PFSK-1 (cell line): Measurements from ENCODE around the gene CPB2.

Experiments used
- FOXP2 ChIP-seq: optimal IDR thresholded peaks from 2 replicates; pipeline ENCODE3; 2011; ENCODE audit warnings: borderline replicate concordance, control low read depth, inconsistent platforms; ENCODE audit not compliant: insufficient read depth; ENCODE audit errors: extremely low read length, extremely low read depth
- POLR2AphosphoS5 ChIP-seq: IDR thresholded peaks from 2 replicates; pipeline ENCODE4 v1.6.1; 2012; ENCODE audit warnings: low read depth, mild to moderate bottlenecking, control low read depth, low read length, moderate library complexity
- REST ChIP-seq, 2 experiments: IDR thresholded peaks; 2 replicates each; pipeline versions ENCODE4 v1.6.1 to v1.8.0; 2011 to 2012; ENCODE audit warnings: low read depth in 2 of 2, low read length in 2 of 2, control low read depth in 1 of 2, inconsistent platforms in 1 of 2, mild to moderate bottlenecking in 1 of 2, moderate library complexity in 1 of 2; ENCODE audit not compliant: insufficient read depth in 1 of 2
- SIN3A ChIP-seq: IDR thresholded peaks from 2 replicates; pipeline ENCODE4 v1.6.1; 2012; ENCODE audit warnings: mild to moderate bottlenecking, low read length, moderate library complexity, borderline replicate concordance; ENCODE audit not compliant: insufficient read depth
- TAF1 ChIP-seq: IDR thresholded peaks from 2 replicates; pipeline ENCODE4 v1.6.1; 2012; ENCODE audit warnings: low read length, control low read depth, borderline replicate concordance; ENCODE audit not compliant: insufficient read depth

Gene CPB2

GRCh38 chr13:46085737-46086136 lies 19.1 kb downstream of the CPB2 start:
- TF ChIP-seq POLR2AphosphoS5 (no peak), FOXP2 (no peak), REST (IDR thresholded peaks at IDR 0.05; ENCODE audit: insufficient read depth in 1 of 2, low read depth in 2 of 2, low read length in 2 of 2) (no peak), SIN3A (no peak), TAF1 (no peak)

DNA sequence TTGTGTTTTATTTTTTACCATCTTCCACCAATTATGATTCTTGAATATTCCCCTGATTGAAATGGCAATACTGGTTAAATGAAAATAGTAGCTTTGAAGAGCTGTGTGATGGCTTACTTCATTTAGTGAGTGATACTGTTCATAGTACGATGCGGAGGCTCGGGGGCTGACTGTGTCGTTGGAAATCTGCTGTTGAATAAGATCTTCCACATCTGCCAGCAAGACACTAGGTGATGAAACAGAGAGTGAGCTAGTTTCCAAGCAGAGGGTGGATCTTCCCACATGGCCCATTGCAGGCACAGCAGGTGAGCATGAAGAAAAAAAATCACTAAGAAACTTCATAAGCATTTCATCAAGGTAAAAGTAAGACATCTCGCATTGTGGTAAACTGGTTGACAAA lies 22.5 kb downstream of the CPB2 start:
- TF ChIP-seq SIN3A (no peak), TAF1 (no peak), FOXP2 (no peak), POLR2AphosphoS5 (no peak), REST (IDR thresholded peaks at IDR 0.05; ENCODE audit: insufficient read depth in 1 of 2, low read depth in 2 of 2, low read length in 2 of 2) (no peak)

DNA sequence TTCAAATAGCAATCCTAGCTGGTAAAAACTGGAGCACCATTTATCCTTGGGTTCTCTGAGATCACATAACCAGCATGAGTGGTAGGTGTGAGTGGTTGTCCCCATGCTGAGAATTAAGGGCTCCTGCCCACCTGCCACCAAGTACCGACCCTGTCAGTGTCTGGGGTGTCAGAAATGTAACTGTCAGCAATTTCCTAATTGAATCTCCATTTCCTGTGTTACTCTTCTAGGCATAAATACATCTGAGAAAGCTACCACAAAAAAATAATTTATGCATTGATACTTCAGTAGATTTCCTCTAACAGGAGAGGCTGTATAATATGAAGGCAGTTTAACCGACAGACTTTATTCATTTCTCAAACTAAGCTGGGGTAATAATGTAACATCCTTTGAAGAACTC lies 25.1 kb downstream of the CPB2 start:
- TF ChIP-seq REST (IDR thresholded peaks at IDR 0.05; ENCODE audit: insufficient read depth in 1 of 2, low read depth in 2 of 2, low read length in 2 of 2) = no peak

DNA sequence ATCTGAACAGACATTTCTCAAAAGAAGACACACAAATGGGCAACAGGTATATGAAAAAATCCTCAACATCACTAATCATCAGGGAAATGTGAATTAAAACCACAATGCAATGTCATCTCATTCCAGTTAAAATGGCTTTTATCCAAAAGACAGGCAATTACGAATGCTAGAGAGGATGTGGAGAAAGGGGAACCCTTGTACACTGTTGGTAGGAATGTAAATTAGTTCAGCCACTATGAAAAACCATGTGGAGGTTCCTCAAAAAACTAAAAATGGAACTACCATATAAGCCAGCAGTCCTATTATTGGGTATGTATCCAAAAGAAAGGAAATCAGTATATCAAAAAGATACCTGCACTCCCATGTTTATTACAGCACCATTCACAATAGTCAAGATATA lies 27.6 kb downstream of the CPB2 start:
- TF ChIP-seq SIN3A (no peak), TAF1 (no peak), REST (IDR thresholded peaks at IDR 0.05; ENCODE audit: insufficient read depth in 1 of 2, low read depth in 2 of 2, low read length in 2 of 2) (no peak), POLR2AphosphoS5 (no peak), FOXP2 (no peak)

DNA sequence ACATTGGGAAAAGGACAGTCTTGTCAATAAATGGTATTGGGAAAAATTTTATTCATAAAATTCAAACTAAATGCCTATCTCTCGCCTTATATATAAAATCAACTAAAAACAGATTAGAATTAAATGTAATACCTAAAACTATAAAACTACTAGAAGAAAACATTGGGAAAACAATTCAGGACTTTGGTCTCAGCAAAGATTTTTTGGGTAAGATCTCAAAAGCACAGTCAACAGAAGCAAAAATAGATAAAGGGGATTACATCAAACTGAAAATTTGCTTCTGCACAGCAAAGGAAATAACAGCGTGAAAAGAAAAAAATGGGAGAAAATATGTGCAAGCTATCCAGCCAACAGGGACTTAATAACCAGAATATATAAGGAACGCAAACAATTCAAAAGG lies 28.0 kb downstream of the CPB2 start:
- TF ChIP-seq SIN3A = no peak
- no peak for TF ChIP-seq POLR2AphosphoS5
- TF ChIP-seq REST (IDR thresholded peaks at IDR 0.05; ENCODE audit: insufficient read depth in 1 of 2, low read depth in 2 of 2, low read length in 2 of 2) = no peak
- TF ChIP-seq TAF1 = no peak
- no peak for TF ChIP-seq FOXP2
